Esophagus squamous epithelium (tissue), 4 donors: ENCODE results near the gene ACVR1B.

Experiments used
- CTCF ChIP-seq, 6 experiments: fragments of 450-650 bp in 4 of 6; fragments of 200-600 bp in 2 of 6; sonication (generic) in 2 of 6; IDR thresholded peaks; one replicate each; pipeline ENCODE4 v1.5.1; 2016 to 2019; ENCODE audit warnings: antibody characterized with exemption in 6 of 6, mild to moderate bottlenecking in 4 of 6, moderate library complexity in 4 of 6
- POLR2A ChIP-seq, 4 donors: fragments of 450-650 bp; IDR thresholded peaks; one replicate each; pipeline ENCODE4 v1.6.1; 2017; ENCODE audit warnings: antibody characterized with exemption in 4 of 4, mild to moderate bottlenecking in 4 of 4, moderate library complexity in 3 of 4

- TF ChIP-seq CTCF (IDR thresholded peaks at IDR 0.05) (no peak), POLR2A (IDR thresholded peaks at IDR 0.05) (no peak)
These were observed 8.9 kb upstream of the ACVR1B start for GRCh38 chr12:51942501-51943000.
